Upper lobe of left lung (tissue), 4 donors: Measurements from ENCODE around the gene KHDC4.

Source experiments
- EP300 ChIP-seq, 4 donors: sonication (generic); formaldehyde crosslinking; IDR thresholded peaks; one replicate each; pipeline ENCODE4 v1.5.1; 2017; ENCODE audit warnings: antibody characterized with exemption in 4 of 4, control low read depth in 2 of 4
- POLR2A ChIP-seq, 4 donors: fragments of 450-650 bp; IDR thresholded peaks; one replicate each; pipeline ENCODE4 v1.5.1; 2016 to 2017; ENCODE audit warnings: antibody characterized with exemption in 4 of 4, mild to moderate bottlenecking in 2 of 4
- POLR2AphosphoS5 ChIP-seq, 2 donors: sonication (generic); formaldehyde crosslinking; IDR thresholded peaks; one replicate each; pipeline ENCODE4 v1.5.1; 2017; ENCODE audit warnings: antibody characterized with exemption in 2 of 2
- TF ChIP-seq, protein P1 (sequence below), 6 experiments: fragments of 450-650 bp in 4 of 6; fragments of 200-600 bp in 2 of 6; sonication (generic) in 2 of 6; IDR thresholded peaks; one replicate each; pipeline ENCODE4 v1.5.1; 2016 to 2019; ENCODE audit warnings: antibody characterized with exemption in 6 of 6

DNA sequence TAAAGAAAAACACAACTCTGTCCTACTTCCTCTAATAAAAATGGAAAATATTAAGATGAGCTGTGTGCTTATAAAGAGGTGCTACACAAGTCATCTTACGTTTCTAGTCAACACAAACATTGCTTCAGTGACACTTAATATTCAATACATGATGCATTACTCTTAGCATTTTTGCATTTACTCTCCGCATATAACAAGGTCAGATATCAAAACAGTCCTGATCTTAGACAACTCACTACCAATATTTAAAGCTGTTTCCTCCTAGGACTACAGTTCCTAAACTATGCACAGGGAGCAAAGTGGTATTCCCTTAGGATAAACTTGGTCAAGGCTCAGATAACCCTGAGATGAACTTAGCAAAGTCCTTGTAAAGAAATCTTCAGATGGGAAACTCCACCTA is 35.3 kb downstream of the KHDC4 start:
- TF ChIP-seq, protein P1, sequence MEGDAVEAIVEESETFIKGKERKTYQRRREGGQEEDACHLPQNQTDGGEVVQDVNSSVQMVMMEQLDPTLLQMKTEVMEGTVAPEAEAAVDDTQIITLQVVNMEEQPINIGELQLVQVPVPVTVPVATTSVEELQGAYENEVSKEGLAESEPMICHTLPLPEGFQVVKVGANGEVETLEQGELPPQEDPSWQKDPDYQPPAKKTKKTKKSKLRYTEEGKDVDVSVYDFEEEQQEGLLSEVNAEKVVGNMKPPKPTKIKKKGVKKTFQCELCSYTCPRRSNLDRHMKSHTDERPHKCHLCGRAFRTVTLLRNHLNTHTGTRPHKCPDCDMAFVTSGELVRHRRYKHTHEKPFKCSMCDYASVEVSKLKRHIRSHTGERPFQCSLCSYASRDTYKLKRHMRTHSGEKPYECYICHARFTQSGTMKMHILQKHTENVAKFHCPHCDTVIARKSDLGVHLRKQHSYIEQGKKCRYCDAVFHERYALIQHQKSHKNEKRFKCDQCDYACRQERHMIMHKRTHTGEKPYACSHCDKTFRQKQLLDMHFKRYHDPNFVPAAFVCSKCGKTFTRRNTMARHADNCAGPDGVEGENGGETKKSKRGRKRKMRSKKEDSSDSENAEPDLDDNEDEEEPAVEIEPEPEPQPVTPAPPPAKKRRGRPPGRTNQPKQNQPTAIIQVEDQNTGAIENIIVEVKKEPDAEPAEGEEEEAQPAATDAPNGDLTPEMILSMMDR (IDR thresholded peaks at IDR 0.05): no peak
- TF ChIP-seq POLR2A (IDR thresholded peaks at IDR 0.05) (no peak), POLR2AphosphoS5 (IDR thresholded peaks at IDR 0.05) (no peak), EP300 (IDR thresholded peaks at IDR 0.05) (no peak)
